Pancreas (tissue), 10 donors: Measurements from ENCODE around the gene ALX1. TPM values are rescaled to one million over a fixed set of nuclear protein-coding genes. Genes with fewer than 3 reads are reported as not detected.
A peak's percentile ranks its signal among the peaks of the same experiment; 100 is the strongest.

Experiments
- ATAC-seq, 4 donors: fragments of 200-7000 bp; cut with Tn5 transposase; one replicate each; pipeline versions ENCODE4 v1.8.0 to v1.9.1; 2020; ENCODE audit warnings: mild to moderate bottlenecking in 4 of 4, moderate library complexity in 4 of 4
- DNase-seq, 6 donors: peaks; one replicate each; pipeline ENCODE4 v3.0.0-alpha.2; 2020
- FAIRE-seq: peaks from 2 replicates; lab custom pipeline; 2012; peaks lifted over from hg19 to GRCh38; lab: Jason Lieb, UNC
- H3K27ac ChIP-seq, 4 donors: fragments of 200-600 bp; sonication (generic); 1 replicate in 3 of 4; 2 replicates in 1 of 4; pipeline versions ENCODE4 v1.5.0 to v1.8.0; 2020
- H3K27me3 ChIP-seq, 4 donors: fragments of 200-600 bp; one replicate each; pipeline ENCODE4 v1.8.0; 2021
- H3K36me3 ChIP-seq, 3 donors: fragments of 200-600 bp; sonication (generic) in 1 of 3; one replicate each; pipeline versions ENCODE4 v1.5.0 to v1.8.0; 2020 to 2021
- H3K4me1 ChIP-seq, 3 donors: fragments of 200-600 bp; one replicate each; pipeline ENCODE4 v1.8.0; 2021
- H3K4me3 ChIP-seq, 4 donors: fragments of 200-600 bp; sonication (generic) in 2 of 4; one replicate each; pipeline versions ENCODE4 v1.5.0 to v1.8.0; 2020 to 2021
- H3K9me3 ChIP-seq, 4 donors: fragments of 200-600 bp; one replicate each; pipeline ENCODE4 v1.8.0; 2021
- CTCF ChIP-seq, 4 donors: fragments of 200-600 bp; sonication (generic) in 3 of 4; IDR thresholded peaks; one replicate each; pipeline versions ENCODE4 v1.5.0 to v1.8.0; 2021; ENCODE audit warnings: antibody characterized with exemption in 4 of 4
- WGBS, 2 donors: extraction: QIAGEN DNeasy Blood & Tissue Kit; methylation state at CpG; one replicate each; pipeline ENCODE4 v1.1.7; 2013; 5-methylcytosine and 5-hydroxymethylcytosine counted together
- intact Hi-C, 3 donors: fragments of 100-400 bp; cut with DNase I; formaldehyde crosslinking; loops; one replicate each; pipeline versions ENCODE4 v1.11.1 to v1.14.2; 2022
- polyA plus RNA-seq, 2 donors: library from polyadenylated mRNA; stranded (reverse); fragments of 200-250 nt; gene quantifications; one replicate each; pipeline ENCODE4 v1.2.3, GENCODE V29; 2013
- total RNA-seq, 6 donors: library from RNA; stranded (reverse); fragmentation: NEBNext Ultra II Directional in 4 of 6; extraction: Animal tissue kit (Norgen Biotek cat#: 25700) in 4 of 6; gene quantifications; one replicate each; pipeline versions ENCODE4 v1.2.1 to v1.2.4, GENCODE V29; 2021 to 2023
- donor health status: healthy with polysubstance abuse.
- donor health status: DM: no; HTN: no; CAD: no; lungs with moderate emphysema.
- donor health status: DM: no; HTN: no; CAD: no.
- donor health status: control.
- donor health status: control.
- donor health status: Bipolar disorder and iron deficiency.
- donor health status: DM: yes; HTN: yes; CAD: no.
- donor health status: DM: no; HTN: no; CAD: no.
- donor health status: DM: no; HTN: no; CAD: no.
- donor health status: DM: yes; HTN: yes; CAD: no.

ALX1 gene
- total and polyA plus RNA-seq, 8 donors = not detected

GRCh38 chr12:85275374-85275773, 4.6 kb upstream of the ALX1 start:
- Histone ChIP-seq H3K27me3 (peaks cover 2 to 80% (median 18%) of the 10 kb centered on the region in 4 donors), H3K9me3 (no peaks in the 10 kb centered on the region), H3K36me3 (no peaks in the 10 kb centered on the region), H3K4me3 (no peak overlapping the region), H3K4me1 (peaks cover 0 to 4% (median 0%) of the 10 kb centered on the region in 3 donors), H3K27ac (no peak overlapping the region)
- FAIRE-seq (no peak), DNase-seq (no peak), ATAC-seq (no peak)
- TF ChIP-seq CTCF (IDR thresholded peaks at IDR 0.05) = no peak
- WGBS, 2 donors = 7 to 18% methylated on average over 2 of the region's 2 CpGs
- intact Hi-C loops = no loop called here

- Histone ChIP-seq H3K36me3 (no peaks in the 10 kb centered on the region), H3K4me3 (no peak overlapping the region), H3K4me1 (peaks cover 0 to 4% (median 0%) of the 10 kb centered on the region in 3 donors), H3K27ac (no peak overlapping the region), H3K9me3 (no peaks in the 10 kb centered on the region), H3K27me3 (peaks cover 10 to 82% (median 29%) of the 10 kb centered on the region in 4 donors)
- no peak for TF ChIP-seq CTCF (IDR thresholded peaks at IDR 0.05)
- FAIRE-seq = no peak
- 11 to 13% methylated on average over 3 of the region's 3 CpGs for WGBS, 2 donors
- ATAC-seq = no peak
- DNase-seq = no peak
- intact Hi-C loops = no loop called here
These were observed 2.8 kb upstream of the ALX1 start for GRCh38 chr12:85277191-85277590.

GRCh38 chr12:85277900-85278597, 2.0 kb upstream of the ALX1 start:
- peak in 2 of 6 donors; percentile 11 to 41 for DNase-seq

GRCh38 chr12:85278598-85279448, 1.2 kb upstream of the ALX1 start:
- intact Hi-C loops = no loop called here
- TF ChIP-seq CTCF (IDR thresholded peaks at IDR 0.05) = no peak
- ATAC-seq (peak in 1 of 4 donors; percentile 17), FAIRE-seq (no peak), DNase-seq (peak in 2 of 6 donors; percentile 47 to 54)
- Histone ChIP-seq H3K4me1 (peaks cover 0 to 4% (median 0%) of the 10 kb centered on the region in 3 donors), H3K27me3 (peaks cover 11 to 86% (median 32%) of the 10 kb centered on the region in 4 donors), H3K27ac (no peak overlapping the region), H3K36me3 (no peaks in the 10 kb centered on the region), H3K9me3 (peaks cover 0 to under 1% (median 0%) of the 10 kb centered on the region in 4 donors), H3K4me3 (no peak overlapping the region)
- WGBS, 2 donors = 30 to 32% methylated on average over 37 of the region's 37 CpGs

More at GRCh38 chr12:85277900-85278597, 2.0 kb upstream of the ALX1 start:
- Histone ChIP-seq H3K4me1 (peaks cover 0 to 4% (median 0%) of the 10 kb centered on the region in 3 donors), H3K9me3 (no peaks in the 10 kb centered on the region), H3K27me3 (peaks cover 11 to 84% (median 31%) of the 10 kb centered on the region in 4 donors), H3K4me3 (no peak overlapping the region), H3K36me3 (no peaks in the 10 kb centered on the region), H3K27ac (no peak overlapping the region)
- TF ChIP-seq CTCF (IDR thresholded peaks at IDR 0.05) = no peak
- ATAC-seq = peak in 3 of 4 donors; percentile 31 to 61 (median 43)
- FAIRE-seq = no peak
- intact Hi-C loops = no loop called here
- WGBS, 2 donors = 10 to 16% methylated on average over 30 of the region's 30 CpGs
